Mesenchymal stem cell (in vitro differentiated cells and primary cell): ENCODE data around the gene SCN2B.

Experiments used
- DNase-seq: peaks from one replicate; pipeline ENCODE4 v3.0.0-alpha.2; 2013
- H2AFZ ChIP-seq: one replicate; pipeline ENCODE4 v1.6.1; 2013; ENCODE audit warnings: low read depth, mild to moderate bottlenecking, control low read depth, inconsistent platforms, low read length, moderate library complexity
- H2AK5ac ChIP-seq: 2 replicates; pipeline ENCODE4 v1.6.1; 2013; ENCODE audit warnings: low read length, moderate library complexity, mild to moderate bottlenecking, inconsistent platforms; ENCODE audit not compliant: severe bottlenecking
- H2BK120ac ChIP-seq: one replicate; pipeline ENCODE4 v1.6.1; 2013; ENCODE audit warnings: low read depth, mild to moderate bottlenecking, inconsistent platforms, low read length, moderate library complexity
- H2BK12ac ChIP-seq, 2 experiments: one replicate each; pipeline ENCODE4 v1.6.1; 2013; ENCODE audit warnings: inconsistent platforms in 2 of 2, low read length in 2 of 2, mild to moderate bottlenecking in 2 of 2, moderate library complexity in 2 of 2, control low read depth in 1 of 2
- H2BK15ac ChIP-seq: one replicate; pipeline ENCODE4 v1.6.1; 2013; ENCODE audit warnings: mild to moderate bottlenecking, low read depth, inconsistent platforms; ENCODE audit not compliant: poor library complexity, severe bottlenecking
- H2BK5ac ChIP-seq: 2 replicates; pipeline ENCODE4 v1.6.1; 2013; ENCODE audit warnings: low read depth, mild to moderate bottlenecking, low read length, control low read depth, inconsistent platforms; ENCODE audit not compliant: poor library complexity, severe bottlenecking
- H3K14ac ChIP-seq, 2 experiments: one replicate each; pipeline ENCODE4 v1.6.1; 2013; ENCODE audit warnings: inconsistent platforms in 2 of 2, low read length in 2 of 2, control low read depth in 1 of 2, mild to moderate bottlenecking in 1 of 2, moderate library complexity in 1 of 2
- H3K18ac ChIP-seq, 2 experiments: one replicate each; pipeline ENCODE4 v1.6.1; 2013; ENCODE audit warnings: inconsistent platforms in 2 of 2, low read length in 2 of 2, control low read depth in 1 of 2, low read depth in 1 of 2, mild to moderate bottlenecking in 1 of 2
- H3K23ac ChIP-seq, 2 experiments: one replicate each; pipeline ENCODE4 v1.6.1; 2013; ENCODE audit warnings: inconsistent platforms in 2 of 2, low read length in 2 of 2, mild to moderate bottlenecking in 2 of 2, moderate library complexity in 2 of 2, control low read depth in 1 of 2
- H3K27ac ChIP-seq: 2 replicates; pipeline ENCODE4 v1.5.1; 2013; ENCODE audit warnings: mild to moderate bottlenecking, moderate library complexity, low read length, control low read depth, inconsistent platforms; ENCODE audit not compliant: poor library complexity, severe bottlenecking
- H3K27me3 ChIP-seq, 2 experiments: 2 replicates each; pipeline versions ENCODE4 v1.6.1 to v1.7.0; 2013; ENCODE audit warnings: low read length in 2 of 2, mild to moderate bottlenecking in 2 of 2, moderate library complexity in 2 of 2, control low read depth in 1 of 2, inconsistent platforms in 1 of 2; ENCODE audit not compliant: control insufficient read depth in 1 of 2, insufficient read depth in 1 of 2
- H3K36me3 ChIP-seq, 2 experiments: 2 replicates each; pipeline versions ENCODE4 v1.6.1 to v1.7.0; 2013; ENCODE audit warnings: low read length in 2 of 2, control low read depth in 1 of 2, inconsistent platforms in 1 of 2, low read depth in 1 of 2, mild to moderate bottlenecking in 1 of 2; ENCODE audit not compliant: insufficient read depth in 2 of 2, control insufficient read depth in 1 of 2
- H3K4ac ChIP-seq, 2 experiments: one replicate each; pipeline ENCODE4 v1.6.1; 2013; ENCODE audit warnings: inconsistent platforms in 2 of 2, low read length in 2 of 2, mild to moderate bottlenecking in 2 of 2, moderate library complexity in 2 of 2, control low read depth in 1 of 2, low read depth in 1 of 2
- H3K4me1 ChIP-seq: 2 replicates; pipeline ENCODE4 v1.6.1; 2013; ENCODE audit warnings: low read depth, low read length, control low read depth; ENCODE audit not compliant: control insufficient read depth, insufficient read depth
- H3K4me2 ChIP-seq: 2 replicates; pipeline ENCODE4 v1.6.1; 2013; ENCODE audit warnings: low read length, mild to moderate bottlenecking, inconsistent platforms; ENCODE audit not compliant: poor library complexity, severe bottlenecking
- H3K4me3 ChIP-seq, 2 experiments: 2 replicates each; pipeline versions ENCODE4 v1.5.1 to v1.7.0; 2013; ENCODE audit warnings: low read length in 2 of 2, mild to moderate bottlenecking in 2 of 2, control low read depth in 1 of 2, low read depth in 1 of 2; ENCODE audit not compliant: insufficient read depth in 1 of 2
- H3K79me1 ChIP-seq: replicated peaks from 2 replicates; pipeline ENCODE4 v1.6.1; 2013; ENCODE audit warnings: mild to moderate bottlenecking, control low read depth, low read length, inconsistent platforms; ENCODE audit not compliant: poor library complexity, severe bottlenecking
- H3K9ac ChIP-seq: 2 replicates; pipeline ENCODE4 v1.7.0; 2013; ENCODE audit warnings: mild to moderate bottlenecking, low read length, moderate library complexity
- H3K9me3 ChIP-seq: 2 replicates; pipeline ENCODE4 v1.7.0; 2013; ENCODE audit warnings: mild to moderate bottlenecking, low read length; ENCODE audit not compliant: control insufficient read depth
- H4K8ac ChIP-seq: one replicate; pipeline ENCODE4 v1.6.1; 2013; ENCODE audit warnings: inconsistent platforms, mild to moderate bottlenecking, low read length, moderate library complexity
- H4K91ac ChIP-seq: one replicate; pipeline ENCODE4 v1.6.1; 2013; ENCODE audit warnings: mild to moderate bottlenecking, low read length, inconsistent platforms
- WGBS: methylation state at CpG from one replicate; pipeline ENCODE4 v1.1.7; 2013; ENCODE audit warnings: mixed read lengths; 5-methylcytosine and 5-hydroxymethylcytosine counted together

Gene SCN2B

GRCh38 chr11:118201966-118202365, 25.5 kb upstream of the SCN2B start:
- no peak overlapping the region for H3K9ac ChIP-seq
- H3K27me3 ChIP-seq = peaks cover 48% of the 10 kb centered on the region in 2 experiments
- H3K36me3 ChIP-seq = no peaks in the 10 kb centered on the region
- no peak overlapping the region for H3K14ac ChIP-seq
- H2BK5ac ChIP-seq = no peak overlapping the region
- no peak overlapping the region for H2BK120ac ChIP-seq
- no peaks in the 10 kb centered on the region for H3K9me3 ChIP-seq
- H2AFZ ChIP-seq = no peak overlapping the region
- H3K4ac ChIP-seq = no peak overlapping the region
- H2AK5ac ChIP-seq = no peak overlapping the region
- no peak overlapping the region for H3K18ac ChIP-seq
- DNase-seq = no peak
- H4K91ac ChIP-seq = no peak overlapping the region
- H2BK12ac ChIP-seq = no peak overlapping the region
- no peaks in the 10 kb centered on the region for H3K79me1 ChIP-seq
- H3K4me1 ChIP-seq = no peaks in the 10 kb centered on the region
- no peak overlapping the region for H3K4me2 ChIP-seq
- no peak overlapping the region for H3K27ac ChIP-seq
- H3K4me3 ChIP-seq = no peak overlapping the region
- H2BK15ac ChIP-seq = no peak overlapping the region
- no peak overlapping the region for H3K23ac ChIP-seq
- WGBS = 73% methylated on average over 2 of the region's 2 CpGs
- H4K8ac ChIP-seq = no peak overlapping the region

GRCh38 chr11:118200901-118201680, 24.7 kb upstream of the SCN2B start:
- H4K8ac ChIP-seq = no peak overlapping the region
- no peaks in the 10 kb centered on the region for H3K4me1 ChIP-seq
- no peak overlapping the region for H3K9ac ChIP-seq
- no peak overlapping the region for H2AK5ac ChIP-seq
- H3K27me3 ChIP-seq = peaks cover 44 to 46% of the 10 kb centered on the region in 2 experiments
- no peak overlapping the region for H3K4me3 ChIP-seq
- no peak overlapping the region for H3K18ac ChIP-seq
- H3K23ac ChIP-seq = no peak overlapping the region
- H2BK120ac ChIP-seq = no peak overlapping the region
- DNase-seq = no peak
- no peak overlapping the region for H3K27ac ChIP-seq
- WGBS = 80% methylated on average over 8 of the region's 9 CpGs
- H3K4me2 ChIP-seq = no peak overlapping the region
- H2BK5ac ChIP-seq = no peak overlapping the region
- no peak overlapping the region for H2BK12ac ChIP-seq
- no peaks in the 10 kb centered on the region for H3K36me3 ChIP-seq
- no peak overlapping the region for H3K14ac ChIP-seq
- H3K4ac ChIP-seq = no peak overlapping the region
- H3K9me3 ChIP-seq = no peaks in the 10 kb centered on the region
- no peak overlapping the region for H2BK15ac ChIP-seq
- no peaks in the 10 kb centered on the region for H3K79me1 ChIP-seq
- H2AFZ ChIP-seq = no peak overlapping the region
- H4K91ac ChIP-seq = no peak overlapping the region

GRCh38 chr11:118200497-118200896, 24.1 kb upstream of the SCN2B start:
- no peaks in the 10 kb centered on the region for H3K4me1 ChIP-seq
- H2BK15ac ChIP-seq = no peak overlapping the region
- H3K79me1 ChIP-seq = no peaks in the 10 kb centered on the region
- no peak overlapping the region for H4K8ac ChIP-seq
- H3K9ac ChIP-seq = no peak overlapping the region
- no peak overlapping the region for H3K4me2 ChIP-seq
- H2BK120ac ChIP-seq = no peak overlapping the region
- no peak overlapping the region for H2AK5ac ChIP-seq
- no peak overlapping the region for H3K27ac ChIP-seq
- no peak overlapping the region for H3K23ac ChIP-seq
- no peak overlapping the region for H3K4me3 ChIP-seq
- WGBS = 83% methylated on average over 1 of the region's 5 CpGs
- no peak overlapping the region for H2BK5ac ChIP-seq
- no peak for DNase-seq
- H3K14ac ChIP-seq = no peak overlapping the region
- H3K4ac ChIP-seq = no peak overlapping the region
- H4K91ac ChIP-seq = no peak overlapping the region
- H2BK12ac ChIP-seq = no peak overlapping the region
- no peaks in the 10 kb centered on the region for H3K36me3 ChIP-seq
- no peak overlapping the region for H3K18ac ChIP-seq
- H3K27me3 ChIP-seq = peaks cover 39 to 40% of the 10 kb centered on the region in 2 experiments
- no peaks in the 10 kb centered on the region for H3K9me3 ChIP-seq
- H2AFZ ChIP-seq = no peak overlapping the region

GRCh38 chr11:118199135-118199534, 22.7 kb upstream of the SCN2B start:
- Histone ChIP-seq H3K4me2 (no peak overlapping the region), H2AFZ (no peak overlapping the region), H3K79me1 (no peaks in the 10 kb centered on the region), H2BK12ac (no peak overlapping the region), H3K9me3 (no peaks in the 10 kb centered on the region), H3K9ac (no peak overlapping the region), H3K4me3 (no peak overlapping the region), H3K27me3 (peaks cover 28% of the 10 kb centered on the region in 2 experiments), H3K18ac (no peak overlapping the region), H2BK15ac (no peak overlapping the region), H3K36me3 (no peaks in the 10 kb centered on the region), H3K4me1 (peaks cover 6% of the 10 kb centered on the region), H2AK5ac (no peak overlapping the region), H3K23ac (no peak overlapping the region), H3K4ac (no peak overlapping the region), H4K8ac (no peak overlapping the region), H3K27ac (no peak overlapping the region), H4K91ac (no peak overlapping the region), H2BK5ac (no peak overlapping the region), H3K14ac (no peak overlapping the region), H2BK120ac (no peak overlapping the region)
- DNase-seq = no peak
- 81% methylated on average over 6 of the region's 6 CpGs for WGBS
